Raji (cell line): ENCODE data around the gene UBTD1.

Experiments
- POLR2A ChIP-seq: IDR thresholded peaks from 2 replicates; pipeline ENCODE4 v1.6.1; 2011; ENCODE audit warnings: low read depth, low read length, control low read depth; ENCODE audit not compliant: insufficient read depth

The UBTD1 gene

GRCh38 chr10:97502916-97503315 is 4.2 kb downstream of the UBTD1 start:
- no peak for TF ChIP-seq POLR2A

GRCh38 chr10:97503406-97503805 is 4.7 kb downstream of the UBTD1 start:
- no peak for TF ChIP-seq POLR2A

GRCh38 chr10:97505152-97505551 is 6.4 kb downstream of the UBTD1 start:
- TF ChIP-seq POLR2A, result no peak

GRCh38 chr10:97506199-97506991 is 7.7 kb downstream of the UBTD1 start:
- no peak for TF ChIP-seq POLR2A

- TF ChIP-seq POLR2A, result no peak
These were observed 9.6 kb downstream of the UBTD1 start for GRCh38 chr10:97508342-97508741.

GRCh38 chr10:97509120-97509680 is 10.5 kb downstream of the UBTD1 start:
- TF ChIP-seq POLR2A, result no peak

GRCh38 chr10:97510686-97511085 is 12.0 kb downstream of the UBTD1 start:
- TF ChIP-seq POLR2A, result no peak

- no peak for TF ChIP-seq POLR2A
These were observed 13.2 kb downstream of the UBTD1 start for GRCh38 chr10:97511711-97512440.

- no peak for TF ChIP-seq POLR2A
These were observed 14.3 kb downstream of the UBTD1 start for GRCh38 chr10:97512993-97513392.

- no peak for TF ChIP-seq POLR2A
These were observed 15.6 kb downstream of the UBTD1 start for GRCh38 chr10:97514344-97514743.

GRCh38 chr10:97515271-97515978 is 16.7 kb downstream of the UBTD1 start:
- TF ChIP-seq POLR2A, result no peak

- no peak for TF ChIP-seq POLR2A
These were observed 18.5 kb downstream of the UBTD1 start for GRCh38 chr10:97517096-97517750.

GRCh38 chr10:97517778-97518300 is 19.1 kb downstream of the UBTD1 start:
- no peak for TF ChIP-seq POLR2A

- TF ChIP-seq POLR2A, result no peak
These were observed 19.7 kb downstream of the UBTD1 start for GRCh38 chr10:97518301-97519043.

GRCh38 chr10:97519342-97519741 is 20.6 kb downstream of the UBTD1 start:
- TF ChIP-seq POLR2A, result no peak

GRCh38 chr10:97520520-97520919 is 21.8 kb downstream of the UBTD1 start:
- TF ChIP-seq POLR2A, result no peak
